ENCODE measurements around the gene TNIK. TPM values are rescaled to one million over a fixed set of nuclear protein-coding genes. Genes with fewer than 3 reads are reported as not detected.

The TNIK gene
- total RNA-seq, 1 experiment from 2014 or later = 0.47 TPM

- Histone ChIP-seq H3K27ac (no peak within 1 kb of the TSS), H3K9me3 (replicated peaks) (no peaks in the 10 kb centered on the region), H3K27me3 (replicated peaks) (0 out of 2 replicates have a peak, but pooled peaks cover 3% of the 10 kb centered on the region), H3K36me3 (no peaks in the 10 kb centered on the region), H3K4me1 (replicated peaks) (peaks cover 7% of the 10 kb centered on the region), H3K4me3 (no peak within 1 kb of the TSS)
- DNase-seq (ENCODE audit: low read depth in 1 of 2, low spot score in 2 of 2) = no peak
Observed at GRCh38 chr3:171026597-171027293, 433.5 kb downstream of the TNIK start, which contains the start of gene SLC2A2. Gene SLC2A2 (minus strand): TSS chr3:171026720. CDS start chr3:171026670, 50 bp downstream.

- Histone ChIP-seq H3K36me3 (no peaks in the 10 kb centered on the region), H3K27me3 (replicated peaks) (0 out of 2 replicates have a peak, but pooled peaks cover 3% of the 10 kb centered on the region), H3K9me3 (replicated peaks) (no peaks in the 10 kb centered on the region), H3K4me3 (no peak overlapping the region), H3K4me1 (replicated peaks) (peaks cover 1% of the 10 kb centered on the region; the same call in 1 of the 2 replicates), H3K27ac (no peak overlapping the region)
- DNase-seq (ENCODE audit: low read depth in 1 of 2, low spot score in 2 of 2) = no peak
Observed at GRCh38 chr3:171023566-171023965, 436.6 kb downstream of the TNIK start.

- H3K27me3 ChIP-seq (replicated peaks) = 0 out of 2 replicates have a peak, but pooled peaks cover 3% of the 10 kb centered on the region
- H3K4me3 ChIP-seq = no peak overlapping the region
- no peak overlapping the region for H3K27ac ChIP-seq
- no peaks in the 10 kb centered on the region for H3K36me3 ChIP-seq
- no peaks in the 10 kb centered on the region for H3K4me1 ChIP-seq (replicated peaks)
- no peak for DNase-seq (ENCODE audit: low read depth in 1 of 2, low spot score in 2 of 2)
- no peaks in the 10 kb centered on the region for H3K9me3 ChIP-seq (replicated peaks)
Observed at GRCh38 chr3:171021377-171021776, 438.8 kb downstream of the TNIK start.

- no peaks in the 10 kb centered on the region for H3K4me1 ChIP-seq (replicated peaks)
- no peak overlapping the region for H3K27ac ChIP-seq
- no peak overlapping the region for H3K4me3 ChIP-seq
- H3K36me3 ChIP-seq = no peaks in the 10 kb centered on the region
- no peak for DNase-seq (ENCODE audit: low read depth in 1 of 2, low spot score in 2 of 2)
- H3K27me3 ChIP-seq (replicated peaks) = 0 out of 2 replicates have a peak, but pooled peaks cover 3% of the 10 kb centered on the region
- no peaks in the 10 kb centered on the region for H3K9me3 ChIP-seq (replicated peaks)
Observed at GRCh38 chr3:171018156-171018935, 441.9 kb downstream of the TNIK start.

- no peak overlapping the region for H3K27ac ChIP-seq
- H3K9me3 ChIP-seq (replicated peaks) = no peaks in the 10 kb centered on the region
- H3K4me3 ChIP-seq = no peak overlapping the region
- H3K4me1 ChIP-seq (replicated peaks) = no peaks in the 10 kb centered on the region
- DNase-seq (ENCODE audit: low read depth in 1 of 2, low spot score in 2 of 2) = no peak
- H3K27me3 ChIP-seq (replicated peaks) = peaks cover 5% of the 10 kb centered on the region; the same call in 1 of the 2 replicates
- H3K36me3 ChIP-seq = no peaks in the 10 kb centered on the region
Observed at GRCh38 chr3:171013822-171014748, 446.1 kb downstream of the TNIK start.

GRCh38 chr3:171011873-171012336, 448.3 kb downstream of the TNIK start:
- DNase-seq (ENCODE audit: low read depth in 1 of 2, low spot score in 2 of 2) = no peak
- no peaks in the 10 kb centered on the region for H3K4me1 ChIP-seq (replicated peaks)

More at GRCh38 chr3:171011873-171012336, 448.3 kb downstream of the TNIK start:
- H3K27me3 ChIP-seq (replicated peaks) = peaks cover 6% of the 10 kb centered on the region; the same call in 1 of the 2 replicates
- no peaks in the 10 kb centered on the region for H3K36me3 ChIP-seq
- H3K27ac ChIP-seq = no peak overlapping the region
- H3K9me3 ChIP-seq (replicated peaks) = no peaks in the 10 kb centered on the region
- no peak overlapping the region for H3K4me3 ChIP-seq

Data from SJSA1 (cell line).